ENCODE measurements around the gene ACLY. TPM values are rescaled to one million over a fixed set of nuclear protein-coding genes. Genes with fewer than 3 reads are reported as not detected.

The ACLY gene
- total RNA-seq, 1 experiment from 2014 or later = 279 TPM

DNA sequence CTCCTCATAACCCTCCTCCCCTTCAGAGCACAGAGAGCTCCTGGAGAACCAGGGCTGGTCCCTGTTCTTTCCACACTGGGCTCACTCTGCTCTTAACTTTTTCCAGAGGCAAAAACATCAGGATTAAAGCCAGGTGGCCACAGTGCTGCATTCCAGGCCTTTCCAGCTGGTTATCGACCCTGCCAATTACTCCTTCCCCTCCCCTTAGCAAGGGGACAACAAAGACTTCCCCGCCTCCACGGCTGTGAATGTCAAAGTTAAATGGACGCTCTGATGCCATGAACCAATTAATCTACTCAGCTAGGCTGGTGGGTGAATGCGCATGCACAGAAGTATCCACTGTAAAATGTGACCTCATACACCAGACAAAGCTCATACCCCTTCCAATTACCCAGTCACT lies 23.1 kb downstream of the ACLY start:
- Histone ChIP-seq H2AFZ (ENCODE audit: low read length) (no peak overlapping the region), H3K4me2 (ENCODE audit: insufficient read depth, insufficient read length, low read length) (no peak overlapping the region), H3K4me1 (ENCODE audit: insufficient read depth, low read length) (no peaks in the 10 kb centered on the region), H3K9ac (ENCODE audit: extremely low read depth, insufficient read length, low read length) (no peak overlapping the region), H2BK12ac (ENCODE audit: insufficient read length, low read depth, low read length) (no peak overlapping the region), H4K91ac (ENCODE audit: insufficient read length, low read depth, low read length) (no peak overlapping the region), H3K27ac (ENCODE audit: insufficient read length, low read depth, low read length) (no peak overlapping the region), H2BK120ac (ENCODE audit: low read depth, low read length, poor library complexity, severe bottlenecking) (no peak overlapping the region), H3K4ac (ENCODE audit: low read depth, low read length) (no peak overlapping the region), H3T11ph (ENCODE audit: low read length) (no peak overlapping the region), H2BK15ac (ENCODE audit: low read depth, low read length) (no peak overlapping the region), H3K14ac (ENCODE audit: insufficient read depth, low read length) (no peak overlapping the region), H3K23me2 (ENCODE audit: insufficient read length, low read depth, low read length, poor library complexity, severe bottlenecking) (no peaks in the 10 kb centered on the region), H3K56ac (ENCODE audit: insufficient read length, low read depth, low read length) (no peak overlapping the region), H3K79me2 (ENCODE audit: insufficient read depth, low read length) (peaks cover 2% of the 10 kb centered on the region; the same call in 1 of the 2 replicates), H4K5ac (ENCODE audit: insufficient read length, low read depth, low read length) (no peak overlapping the region), H2BK5ac (ENCODE audit: insufficient read length, low read length) (no peak overlapping the region), H3K79me1 (ENCODE audit: insufficient read depth, low read depth, low read length, poor library complexity, severe bottlenecking) (peaks cover 4% of the 10 kb centered on the region), H2AK5ac (ENCODE audit: insufficient read length, low read length) (no peak overlapping the region), H3K27me3 (ENCODE audit: insufficient read depth, low read length) (no peaks in the 10 kb centered on the region), H3K18ac (ENCODE audit: insufficient read length, low read depth, low read length) (no peak overlapping the region), H2BK20ac (ENCODE audit: low read depth, low read length, poor library complexity, severe bottlenecking) (no peak overlapping the region), H4K8ac (replicated peaks; ENCODE audit: insufficient read length, low read depth, low read length) (no peak overlapping the region), H4K20me1 (ENCODE audit: control insufficient read depth, insufficient read depth, insufficient read length) (no peaks in the 10 kb centered on the region), H3K23ac (ENCODE audit: insufficient read length, low read depth, low read length) (no peak overlapping the region), H3K9me3 (ENCODE audit: control insufficient read depth, low read depth, low read length) (no peaks in the 10 kb centered on the region)
- DNase-seq = no peak
- WGBS (ENCODE audit: extremely low coverage, insufficient read length, low lambda C conversion rate) = no CpG with 5 or more reads among the region's 5 CpGs
- Mint-ChIP-seq H3K36me3 (ENCODE audit: insufficient read depth in 1 of 3, low read depth in 3 of 3) (peaks cover 67 to 91% (median 83%) of the 10 kb centered on the region in 3 experiments), H3K4me3 (no peak overlapping the region), H3K27ac (peak overlapping the region; percentile 36 to 73 (median 54); a peak in 5 of 7 replicates), H3K9me3 (no peaks in the 10 kb centered on the region), H3K27me3 (ENCODE audit: low read depth) (no peaks in the 10 kb centered on the region), H3K4me1 (no peaks in the 10 kb centered on the region)
- no peak for TF ChIP-seq CTCF (conservative IDR thresholded peaks at IDR 0.05)

All from H9 (cell line).